GM12892 (cell line): ENCODE measurements around the gene HHAT.

Experiments used
- POLR2A ChIP-seq: IDR thresholded peaks from 2 replicates; pipeline ENCODE4 v1.6.1; 2011; ENCODE audit warnings: low read depth, low read length, control low read depth
- TAF1 ChIP-seq: IDR thresholded peaks from 2 replicates; pipeline ENCODE4 v1.6.1; 2011; ENCODE audit warnings: low read depth, mild to moderate bottlenecking, control low read depth, low read length, borderline replicate concordance

GRCh38 chr1:210535761-210536160, 207.1 kb downstream of the HHAT start:
- no peak for TF ChIP-seq TAF1
- TF ChIP-seq POLR2A = no peak
